NCI-H69 (cell line): ENCODE measurements around the gene PEBP1.
A peak's percentile ranks its signal among the peaks of the same experiment; 100 is the strongest.
"Not testable (repeated sequence)": the region's sequence is repeated elsewhere in the genome, so short reads cannot be mapped to it uniquely, and the experiment has no call there.

Source experiments
- DNase-seq: peaks from one replicate; lab custom pipeline; 2025; lab: John Stamatoyannopoulos, UW

PEBP1 gene

DNA sequence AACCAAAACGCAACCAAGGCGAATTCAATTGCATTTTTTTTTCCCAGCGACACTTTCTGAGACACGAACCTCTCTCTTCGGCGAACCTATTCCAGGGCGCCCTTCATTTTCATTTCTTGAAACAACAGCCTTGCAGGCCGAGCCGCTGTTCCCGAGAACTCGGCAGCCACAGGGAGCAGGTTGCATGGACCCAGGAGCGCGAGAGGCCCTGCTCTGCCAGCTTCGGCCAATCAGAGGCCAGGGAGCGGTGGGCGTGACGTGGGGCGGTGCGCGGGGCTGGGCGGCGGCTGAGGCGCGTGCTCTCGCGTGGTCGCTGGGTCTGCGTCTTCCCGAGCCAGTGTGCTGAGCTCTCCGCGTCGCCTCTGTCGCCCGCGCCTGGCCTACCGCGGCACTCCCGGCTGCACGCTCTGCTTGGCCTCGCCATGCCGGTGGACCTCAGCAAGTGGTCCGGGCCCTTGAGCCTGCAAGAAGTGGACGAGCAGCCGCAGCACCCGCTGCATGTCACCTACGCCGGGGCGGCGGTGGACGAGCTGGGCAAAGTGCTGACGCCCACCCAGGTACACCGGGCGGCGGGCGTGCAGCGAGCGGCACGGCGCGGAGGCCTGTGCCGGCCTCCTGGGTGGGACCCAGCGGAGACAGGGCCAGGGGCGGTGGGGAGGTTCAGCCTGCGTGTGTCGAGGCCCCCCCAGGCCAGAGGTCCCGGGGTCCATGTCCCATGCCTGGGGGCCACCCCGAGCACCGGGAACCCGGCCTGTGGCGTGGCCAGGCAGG is at the start of gene PEBP1:
PEBP1 (plus strand) TSS at position 337 of the 771 bp plus-strand sequence; CDS start at position 423, 86 bp downstream.
- DNase-seq: peak; percentile 97

DNA sequence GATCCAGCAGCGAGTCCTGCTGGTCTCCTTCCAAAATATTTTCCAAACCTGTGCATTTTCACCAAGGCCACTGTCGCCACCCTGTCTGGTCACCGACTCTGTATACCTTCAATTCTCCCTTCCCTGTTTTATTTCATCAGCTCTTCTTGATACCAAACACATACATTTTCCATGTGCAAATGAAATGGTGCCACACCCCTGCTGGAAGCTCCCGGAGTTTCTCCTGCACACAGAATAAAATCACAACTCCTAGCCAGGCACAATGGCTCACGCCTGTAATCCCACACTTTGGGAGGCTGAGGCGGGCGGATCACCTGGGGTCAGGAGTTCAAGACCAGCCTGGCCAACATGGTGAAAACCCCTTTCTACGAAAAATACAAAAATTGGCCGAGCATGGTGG is 46.1 kb upstream of the PEBP1 start:
- DNase-seq: no peak

DNA sequence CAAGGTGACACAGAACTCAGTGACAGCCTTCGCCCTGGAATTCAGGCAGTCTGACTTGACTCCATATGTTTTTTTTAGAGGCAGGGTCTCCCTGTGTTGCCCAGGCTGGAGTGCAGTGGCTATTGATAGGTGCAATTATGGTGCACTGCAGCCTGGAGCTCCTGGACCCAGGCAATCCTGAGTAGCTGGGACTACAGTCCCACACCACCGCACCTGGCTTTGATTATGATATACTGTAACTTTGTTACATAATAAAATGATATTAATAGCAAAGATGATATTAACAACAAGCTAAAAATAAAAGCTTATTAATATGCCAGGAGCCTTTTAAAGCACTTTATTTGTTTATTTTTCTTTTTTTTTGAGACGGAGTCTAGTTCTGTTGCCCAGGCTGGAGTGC is 41.9 kb upstream of the PEBP1 start:
- DNase-seq: no peak

DNA sequence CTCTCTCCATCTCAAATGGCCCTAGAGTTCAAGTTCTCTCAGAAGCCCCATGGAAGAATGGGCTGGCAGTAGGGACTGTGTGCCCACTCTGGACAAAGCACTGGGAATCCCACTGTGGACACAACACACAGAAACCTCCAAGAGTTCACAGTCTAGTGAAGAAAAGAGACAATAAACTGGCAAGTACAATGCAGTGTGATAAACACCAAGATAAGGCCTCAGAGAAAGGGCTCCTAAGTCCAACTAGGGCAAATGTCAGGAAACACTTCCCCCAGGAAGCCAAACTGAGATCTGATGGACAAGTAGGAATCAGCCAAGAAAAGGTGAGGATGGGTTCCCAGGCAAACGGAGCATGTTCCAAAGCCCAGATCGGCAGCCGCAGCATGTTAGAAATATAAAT is 37.5 kb upstream of the PEBP1 start:
- DNase-seq: peak; percentile 44

GRCh38 chr12:118098911-118099671 is 36.8 kb upstream of the PEBP1 start:
- peak; percentile 96 for DNase-seq

DNA sequence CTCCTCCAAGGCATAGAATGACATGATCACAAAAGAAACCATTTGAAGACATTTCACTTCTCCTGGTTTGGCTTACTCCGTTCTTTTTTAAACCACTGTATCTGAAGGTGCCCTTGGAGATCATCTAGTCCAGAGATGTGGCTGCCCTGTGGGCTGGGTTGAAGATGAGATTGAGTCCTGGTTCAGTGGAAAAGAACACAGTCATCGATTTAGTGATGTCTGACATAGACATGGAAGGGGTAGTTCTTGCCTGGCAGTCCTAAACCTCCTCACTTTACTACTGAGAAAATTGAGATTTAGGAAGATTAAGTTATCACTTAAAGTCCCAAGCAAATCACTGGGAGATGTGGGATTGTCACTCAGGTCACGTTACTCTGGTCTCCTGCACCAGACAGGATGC is 34.9 kb upstream of the PEBP1 start:
- DNase-seq: no peak

DNA sequence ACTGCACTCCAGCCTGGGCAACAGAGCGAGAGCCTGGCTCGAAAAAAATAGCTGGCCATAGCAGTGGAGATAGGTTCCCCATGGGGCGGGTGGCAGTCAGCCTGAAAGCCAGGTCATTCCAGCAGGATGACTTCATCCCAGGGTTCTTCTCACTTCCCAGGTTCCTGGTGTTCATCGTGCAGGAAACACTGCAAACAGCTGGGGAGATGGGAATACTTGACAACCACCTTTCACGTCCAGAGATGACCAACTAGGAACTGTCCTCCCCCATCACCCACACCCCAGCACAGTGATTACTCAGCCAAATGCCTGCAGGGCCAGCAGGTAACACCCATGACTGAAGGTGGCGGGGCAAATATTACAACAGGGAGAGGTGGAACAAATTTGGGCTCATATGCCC is 33.9 kb upstream of the PEBP1 start:
- peak; percentile 55 for DNase-seq

DNA sequence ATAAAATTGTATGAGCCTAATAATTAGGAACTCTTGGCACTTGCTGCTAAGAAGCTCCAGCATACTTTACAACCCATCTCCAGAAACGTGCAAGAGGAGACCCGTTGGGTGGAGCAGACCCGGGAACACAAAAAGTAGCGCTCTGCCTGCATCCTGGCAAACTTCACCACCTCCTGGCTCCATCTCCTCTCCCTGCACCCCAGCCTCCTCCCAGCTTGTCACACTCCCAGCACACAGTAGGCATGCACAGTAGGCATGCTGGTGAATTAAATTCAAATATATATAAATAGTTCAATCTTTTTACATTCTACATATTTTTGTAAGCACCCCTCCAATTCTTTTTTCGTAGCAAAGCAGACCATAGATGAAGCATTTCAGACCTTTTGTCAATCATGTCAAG is 33.3 kb upstream of the PEBP1 start:
- peak; percentile 16 for DNase-seq

DNA sequence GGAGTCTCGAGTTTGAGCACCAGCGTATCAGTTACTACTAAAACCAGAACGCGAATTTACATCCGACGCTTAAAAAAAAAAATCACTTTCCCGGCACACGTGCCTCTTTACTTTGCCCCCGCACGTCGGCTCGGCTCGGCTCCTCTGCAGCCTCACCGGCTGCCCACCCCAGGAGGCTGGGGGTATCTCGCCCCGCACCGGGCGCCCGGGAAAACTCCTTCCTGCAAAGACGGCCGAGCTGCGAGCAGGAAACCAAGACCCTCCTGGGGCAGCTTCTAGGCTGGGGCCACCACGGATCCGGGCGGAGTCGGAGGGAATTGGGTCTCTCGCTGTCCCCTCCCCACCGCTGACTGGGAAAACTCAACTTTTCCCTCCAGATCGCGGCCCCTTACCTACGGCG is 32.7 kb upstream of the PEBP1 start:
- DNase-seq: peak; percentile 71

GRCh38 chr12:118103601-118104382 is 32.1 kb upstream of the PEBP1 start, which contains the start of gene VSIG10:
VSIG10 (minus strand) TSS chr12:118104011; CDS start chr12:118103671, 340 bp downstream.
- peak; percentile 87 for DNase-seq

- no peak for DNase-seq
Observed at GRCh38 chr12:118107011-118107410, 28.9 kb upstream of the PEBP1 start.

DNA sequence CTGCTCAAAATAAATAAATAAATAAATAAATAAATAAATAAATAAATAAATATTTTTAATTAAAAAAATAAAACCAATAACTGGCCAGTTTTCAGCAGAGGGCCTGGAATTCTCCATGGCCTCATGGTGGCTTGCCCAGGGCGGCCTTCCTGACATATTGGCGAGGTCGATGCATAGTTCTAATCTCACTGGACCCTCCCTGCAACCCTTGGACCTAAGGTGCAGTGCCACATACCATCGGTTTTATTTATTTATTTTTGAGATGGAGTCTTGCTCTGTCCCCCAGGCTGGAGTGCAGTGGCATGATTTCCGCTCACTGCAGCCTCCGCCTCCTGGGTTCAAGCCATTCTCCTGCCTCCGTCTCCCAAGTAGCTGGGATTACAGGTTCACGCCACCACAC is 28.2 kb upstream of the PEBP1 start:
- DNase-seq: no peak

DNA sequence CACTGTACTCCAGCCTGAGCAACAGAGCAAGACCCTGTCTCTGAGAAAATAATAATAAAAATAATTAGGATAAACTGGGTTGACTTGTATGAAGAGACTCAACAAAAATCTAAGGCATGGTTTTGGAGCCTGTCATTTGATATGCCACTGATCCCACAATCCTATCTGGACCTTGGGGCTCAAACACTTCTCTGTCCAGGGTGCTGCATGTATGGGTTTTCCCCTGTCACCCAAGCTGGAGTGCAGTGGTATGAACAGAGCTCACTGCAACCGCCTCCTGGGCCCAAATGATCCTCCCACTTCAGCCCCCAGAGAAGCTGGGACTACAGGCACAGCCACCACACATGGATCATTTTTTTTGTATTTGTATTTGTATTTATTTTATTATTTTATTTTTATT is 26.8 kb upstream of the PEBP1 start:
- DNase-seq: no peak

GRCh38 chr12:118119449-118119879 is 16.5 kb upstream of the PEBP1 start:
- DNase-seq: no peak

GRCh38 chr12:118120579-118121363 is 15.2 kb upstream of the PEBP1 start:
- peak; percentile 81 for DNase-seq

DNA sequence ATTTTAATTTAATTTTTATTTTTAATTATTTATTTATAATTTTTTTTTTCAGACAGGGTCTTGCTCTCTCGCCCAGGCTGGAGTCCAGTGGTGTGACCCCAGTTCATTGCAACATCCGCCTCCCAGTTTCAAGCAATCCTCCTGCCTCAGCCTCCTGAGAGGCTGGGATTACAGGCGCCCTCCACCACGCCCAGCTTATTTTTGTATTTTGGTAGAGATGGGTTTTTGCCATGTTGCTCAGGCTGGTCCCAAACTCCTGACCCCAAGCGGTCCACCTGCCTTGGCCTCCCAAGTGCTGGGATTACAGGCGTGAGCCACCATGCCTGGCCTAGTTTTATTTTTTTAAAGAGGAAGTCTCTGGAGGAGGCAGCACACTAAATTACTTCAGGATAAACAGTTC is 13.7 kb upstream of the PEBP1 start:
- DNase-seq: no peak

DNA sequence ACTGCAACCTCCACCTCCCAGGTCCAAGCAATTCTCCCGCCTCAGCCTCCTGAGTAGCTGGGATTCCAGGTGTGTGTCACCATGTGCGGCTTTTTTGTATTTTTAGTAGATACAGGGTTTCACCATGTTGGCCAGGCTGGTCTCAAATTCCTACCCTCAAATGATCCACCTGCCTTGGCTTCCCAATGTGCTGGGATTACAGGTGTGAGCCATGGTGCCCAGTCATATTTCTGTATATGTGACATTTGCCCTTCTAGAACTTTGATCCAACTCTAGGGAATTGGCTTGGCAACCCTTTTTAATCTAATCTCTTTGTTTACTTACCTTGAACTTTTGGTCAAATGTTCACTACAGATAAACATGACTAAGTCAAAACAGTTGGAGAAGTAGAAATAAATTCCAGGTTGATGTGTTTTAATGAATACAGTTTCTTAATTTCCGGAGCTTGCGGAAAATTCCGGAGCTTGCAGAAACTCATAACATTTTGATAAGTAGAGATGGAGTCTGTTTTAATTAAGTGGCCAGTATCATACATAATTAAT is 11.5 kb upstream of the PEBP1 start:
- DNase-seq: no peak

DNA sequence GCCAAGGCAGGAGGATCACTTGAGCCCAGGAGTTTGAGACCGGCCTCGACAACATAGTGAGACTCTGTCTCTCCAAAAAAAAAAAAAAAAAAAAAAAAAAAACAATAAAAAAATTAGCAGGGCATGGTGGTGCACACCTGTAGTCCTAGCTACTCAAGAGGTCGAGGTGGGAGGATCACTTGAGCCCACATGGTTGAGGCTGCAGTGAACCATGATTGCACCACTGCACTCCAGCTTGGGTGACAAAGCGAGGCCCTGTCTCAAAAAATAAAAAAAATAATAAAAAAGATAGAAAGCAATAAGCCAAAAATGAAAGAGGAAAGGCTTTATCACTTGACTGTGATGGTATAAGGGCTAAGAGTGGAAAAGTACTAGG is 10.2 kb upstream of the PEBP1 start:
- no peak for DNase-seq

DNA sequence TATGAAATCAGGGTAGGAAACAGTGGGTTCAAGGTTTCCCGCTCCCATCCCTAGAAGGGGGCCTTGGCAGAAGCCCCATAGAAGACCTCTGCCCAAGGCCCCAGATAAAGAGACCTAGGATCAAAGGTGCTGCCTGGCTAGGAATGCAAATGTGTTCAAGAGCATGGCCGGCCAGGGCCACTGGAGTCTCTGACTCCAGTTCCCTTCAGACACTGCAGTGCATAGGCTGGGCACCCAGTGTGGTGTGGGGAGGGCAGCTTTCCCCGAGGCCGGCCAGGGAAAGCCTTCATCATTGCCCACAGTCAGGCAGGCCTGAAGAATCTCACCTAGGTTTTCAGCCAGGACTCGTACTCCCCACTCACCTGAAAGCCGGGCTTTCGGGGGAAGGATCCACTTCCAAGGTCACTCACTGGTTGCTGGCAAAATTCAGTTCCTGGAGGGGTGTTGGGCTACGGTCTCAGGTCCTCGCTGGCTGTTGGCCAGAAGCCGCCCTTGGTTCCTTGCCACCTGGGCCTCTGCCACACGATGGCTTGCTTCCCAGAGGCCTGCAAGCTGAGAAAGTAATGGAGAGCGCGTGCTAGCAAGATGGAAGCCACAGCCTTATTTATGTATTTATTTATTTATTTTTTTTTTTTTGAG is 9.7 kb upstream of the PEBP1 start:
- peak; percentile 9 for DNase-seq

- DNase-seq: no peak
Observed at GRCh38 chr12:118127867-118128266, 8.1 kb upstream of the PEBP1 start.

DNA sequence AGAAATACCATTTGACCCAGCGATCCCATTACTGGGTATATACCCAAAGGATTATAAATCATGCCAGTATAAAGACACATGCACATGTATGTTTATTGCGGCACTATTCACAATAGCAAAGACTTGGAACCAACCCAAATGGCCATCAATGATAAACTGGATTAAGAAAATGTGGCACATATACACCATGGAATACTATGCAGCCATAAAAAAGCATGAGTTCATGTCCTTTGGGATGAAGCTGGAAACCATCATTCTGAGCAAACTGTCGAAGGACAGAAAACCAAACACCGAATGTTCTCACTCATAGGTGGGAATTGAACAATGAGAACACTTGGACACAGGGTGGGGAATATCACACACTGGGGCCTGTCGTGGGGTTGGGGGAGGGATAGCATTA is 6.5 kb upstream of the PEBP1 start:
- DNase-seq: not testable (repeated sequence)
